ENCODE results near the gene TPI1. TPM values are rescaled to one million over a fixed set of nuclear protein-coding genes. Genes with fewer than 3 reads are reported as not detected.

TPI1 gene
- total and polyA plus RNA-seq, 2 of the 8 experiments (the other 6 are each of a cell fraction or from before 2014, with no cell fraction given), result 910 to 3,018 TPM

- Histone ChIP-seq H3K56ac (replicated peaks; ENCODE audit: insufficient read length, low read depth, low read length) (no peak overlapping the region), H2BK120ac (replicated peaks; ENCODE audit: low read depth, low read length) (no peak overlapping the region), H3K14ac (ENCODE audit: insufficient read length) (no peak overlapping the region), H2BK12ac (ENCODE audit: low read depth, low read length) (no peak overlapping the region), H2BK20ac (ENCODE audit: low read length) (no peak overlapping the region), H4K91ac (replicated peaks; ENCODE audit: insufficient read length, low read length) (no peak overlapping the region), H4K8ac (ENCODE audit: extremely low read depth, insufficient read depth, low read length) (no peak overlapping the region), H3K27ac (ENCODE audit: low read depth, low read length) (no peak overlapping the region), H3K9me3 (ENCODE audit: insufficient read depth in 2 of 2, low read depth in 1 of 2, low read length in 1 of 2) (no peaks in the 10 kb centered on the region), H3K27me3 (replicated peaks in 1 of 4; ENCODE audit: control insufficient read depth in 3 of 4, extremely low read depth in 1 of 4, insufficient read depth in 3 of 4, low read length in 3 of 4) (no peaks in the 10 kb centered on the region), H3K4ac (replicated peaks; ENCODE audit: insufficient read length, low read depth, low read length) (no peak overlapping the region), H4K5ac (ENCODE audit: insufficient read length, low read depth, low read length) (no peak overlapping the region), H3K36me3 (ENCODE audit: control insufficient read depth in 2 of 4, insufficient read depth in 4 of 4, low read length in 3 of 4) (no peaks in the 10 kb centered on the region), H3K79me2 (ENCODE audit: control insufficient read depth in 1 of 2, insufficient read depth in 2 of 2, low read length in 2 of 2) (no peaks in the 10 kb centered on the region), H3K4me3 (ENCODE audit: extremely low read depth in 1 of 4, insufficient read depth in 2 of 4, low read depth in 3 of 4, low read length in 4 of 4) (no peak overlapping the region), H2AFZ (ENCODE audit: low read length) (no peak overlapping the region), H2BK5ac (ENCODE audit: low read depth, low read length) (no peak overlapping the region), H2BK15ac (ENCODE audit: low read length) (no peak overlapping the region), H3K18ac (ENCODE audit: extremely low read depth, low read length) (no peak overlapping the region), H2AK5ac (ENCODE audit: low read depth, low read length) (no peak overlapping the region), H3K4me1 (replicated peaks in 1 of 4; ENCODE audit: control insufficient read depth in 3 of 4, insufficient read depth in 4 of 4, low read length in 3 of 4) (peaks cover 0 to 5% (median 1%) of the 10 kb centered on the region in 4 experiments; a peak in 2 of 7 replicates), H3K23me2 (ENCODE audit: low read depth, low read length) (no peaks in the 10 kb centered on the region), H3K9ac (replicated peaks in 1 of 4; ENCODE audit: extremely low read depth in 1 of 4, low read depth in 3 of 4, low read length in 3 of 4) (no peak overlapping the region), H4K20me1 (replicated peaks in 1 of 2; ENCODE audit: control insufficient read depth in 1 of 2, insufficient read depth in 2 of 2, low read length in 2 of 2) (no peaks in the 10 kb centered on the region), H3K4me2 (ENCODE audit: insufficient read depth in 1 of 2, low read depth in 2 of 2, low read length in 2 of 2) (no peak overlapping the region), H3K79me1 (ENCODE audit: low read depth, low read length) (no peaks in the 10 kb centered on the region), H3K23ac (ENCODE audit: insufficient read length) (no peak overlapping the region)
- 85% methylated on average over 6 of the region's 6 CpGs; no CpG with 5 or more reads in 1 of the 2 experiments for WGBS, 2 experiments (ENCODE audit: extremely low coverage in 1 of 2, insufficient coverage in 1 of 2, insufficient read length in 1 of 2, insufficient replicate concordance in 2 of 2, low coverage in 1 of 2, low lambda C conversion rate in 2 of 2, missing lambda C conversion rate in 1 of 2)
- FAIRE-seq (no peak), DNase-seq (ENCODE audit: low read depth in 1 of 2, low spot score in 2 of 2) (no peak)
- POLR2A ChIA-PET (ENCODE audit: partially characterized antibody), result interaction anchor here (0.6 to 2.0 kb wide), 7 partner anchors 12 to 816 kb away, joined by 3 to 6 read pairs (median 3); partner anchors contain the start of gene SPSB2
- TF ChIP-seq TEAD4 (IDR thresholded peaks at IDR 0.05; ENCODE audit: low read depth, low read length), result no peak
- no peak for TF ChIP-seq HDAC6 (IDR thresholded peaks at IDR 0.05; ENCODE audit: low read depth, low read length)
- TF ChIP-seq SRF (IDR thresholded peaks at IDR 0.05; ENCODE audit: low read depth, low read length), result no peak
- TF ChIP-seq CEBPB (IDR thresholded peaks at IDR 0.05; ENCODE audit: low read depth, low read length), result no peak
- no peak for TF ChIP-seq NANOG (IDR thresholded peaks at IDR 0.05; ENCODE audit: insufficient read depth, low read depth, low read length, poor library complexity, severe bottlenecking)
- no peak for TF ChIP-seq ZNF274 (IDR thresholded peaks at IDR 0.05; ENCODE audit: borderline replicate concordance, extremely low read depth, low read length)
- no peak for TF ChIP-seq RAD21 (IDR thresholded peaks at IDR 0.05 in 1 of 2, conservative IDR thresholded peaks at IDR 0.05 in 1 of 2; ENCODE audit: low read depth in 2 of 2, low read length in 2 of 2)
- no peak for TF ChIP-seq ATF3 (IDR thresholded peaks at IDR 0.05; ENCODE audit: insufficient read depth, low read depth, low read length)
- TF ChIP-seq SP4 (IDR thresholded peaks at IDR 0.05; ENCODE audit: low read length), result no peak
- TF ChIP-seq POU5F1 (IDR thresholded peaks at IDR 0.05; ENCODE audit: low read depth, low read length), result no peak
- CTCF ChIA-PET (ENCODE audit: partially characterized antibody), result interaction anchor here (0.6 to 3.0 kb wide), 5 partner anchors 11 to 204 kb away, joined by 3 to 14 read pairs (median 5); partner anchors contain the start of gene SPSB2
Measured at GRCh38 chr12:6896846-6897435, 29.6 kb downstream of the TPI1 start.

All from H1 (cell line).